Stimulated activated CD8-positive, alpha-beta memory T cell treated with anti-CD3 and anti-CD28 coated beads, Interleukin-2, amount 100 ng/mL, for 48 hours (primary cell): Measurements from ENCODE around the gene CDKAL1.
"Not testable (repeated sequence)": the region's sequence is repeated elsewhere in the genome, so short reads cannot be mapped to it uniquely, and the experiment has no call there.

Source experiments
- DNase-seq, 2 donors: peaks; one replicate each; pipeline ENCODE4 v3.0.0-alpha.2; 2020; ENCODE audit warnings: low read depth in 2 of 2

The CDKAL1 gene

DNA sequence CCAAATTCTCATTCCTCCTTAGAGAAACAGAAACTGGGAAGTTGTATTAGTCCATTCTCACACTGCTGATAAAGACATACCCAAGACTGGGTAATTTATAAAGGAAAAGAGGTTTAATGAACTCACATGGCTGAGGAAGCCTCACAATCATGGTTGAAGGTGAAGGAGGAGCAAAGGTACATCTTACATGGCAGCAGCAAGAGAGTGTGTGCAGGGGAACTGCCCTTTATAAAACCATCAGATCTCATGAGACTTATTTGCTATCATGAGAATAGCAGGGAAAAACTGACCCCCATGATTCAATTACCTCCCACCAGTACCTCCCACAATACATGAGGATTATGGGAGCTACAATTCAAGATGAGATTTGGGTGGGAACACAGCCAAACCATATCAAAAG, 720.2 kb downstream of the CDKAL1 start:
- not testable (repeated sequence) for DNase-seq

- DNase-seq = no peak
These were observed 721.9 kb downstream of the CDKAL1 start for GRCh38 chr6:21256197-21256596.

GRCh38 chr6:21257125-21257524, 722.9 kb downstream of the CDKAL1 start:
- DNase-seq = no peak

DNA sequence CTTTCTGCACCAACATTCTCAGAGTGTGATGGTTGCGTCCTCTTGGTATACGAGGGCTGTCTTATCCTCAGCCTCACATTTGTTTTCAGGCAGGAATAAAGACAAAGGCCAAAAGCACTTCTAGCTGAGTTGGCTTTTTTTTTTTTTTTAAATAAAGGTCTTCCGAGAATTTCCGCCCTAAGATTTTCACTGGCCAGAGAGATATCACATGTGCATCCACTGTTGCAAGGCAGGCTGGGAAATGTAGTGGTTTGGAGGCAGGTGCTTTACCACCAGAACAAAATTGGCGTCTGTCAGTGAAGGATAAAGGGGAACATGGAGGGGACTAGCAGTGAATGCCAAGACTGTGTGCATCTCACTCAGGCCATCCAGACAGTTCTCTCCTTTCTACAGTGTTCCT, 724.4 kb downstream of the CDKAL1 start:
- DNase-seq = no peak

GRCh38 chr6:21259660-21260059, 725.4 kb downstream of the CDKAL1 start:
- DNase-seq = no peak

- DNase-seq = no peak
These were observed 728.2 kb downstream of the CDKAL1 start for GRCh38 chr6:21262504-21262903.

DNA sequence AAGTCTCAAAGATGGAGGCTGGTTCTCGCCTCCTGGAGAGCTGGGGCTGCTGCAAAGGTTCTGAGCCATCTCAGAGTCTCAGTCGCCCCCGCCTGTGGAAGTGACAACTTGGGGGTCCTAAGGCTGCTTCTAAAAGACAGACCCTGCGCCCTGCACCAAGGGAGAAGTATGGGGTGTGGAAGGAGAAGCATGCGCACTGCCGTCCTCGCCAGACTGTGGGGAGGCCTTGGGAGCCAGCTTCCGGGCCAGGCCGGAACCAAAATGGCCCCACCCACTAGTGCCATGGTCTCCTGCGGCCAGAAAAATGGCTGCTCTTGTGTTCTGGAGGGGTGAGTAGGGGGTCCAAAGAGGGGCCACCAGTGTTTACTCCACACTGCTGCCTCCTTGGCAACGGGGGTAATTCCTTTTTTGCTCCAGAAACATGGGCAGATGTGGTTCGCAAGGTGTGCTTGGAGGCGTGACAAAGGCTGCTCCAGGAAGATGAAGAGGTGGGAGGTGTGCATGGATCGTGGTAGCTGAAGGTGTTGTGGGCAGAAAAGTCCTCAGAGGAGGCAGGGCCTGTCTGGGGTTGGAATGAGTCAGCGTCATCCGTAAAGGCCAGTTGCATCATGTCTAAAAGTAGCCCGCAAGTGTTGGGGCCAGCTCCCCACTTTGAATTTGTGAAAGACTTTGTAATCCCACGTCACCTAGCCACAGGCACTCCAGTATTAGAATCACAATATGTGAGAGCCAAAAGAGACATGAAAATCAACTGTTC, 729.5 kb downstream of the CDKAL1 start:
- DNase-seq = peak in 1 of 2 donors; percentile 3

- DNase-seq = no peak
These were observed 730.2 kb downstream of the CDKAL1 start for GRCh38 chr6:21264288-21265033.

DNA sequence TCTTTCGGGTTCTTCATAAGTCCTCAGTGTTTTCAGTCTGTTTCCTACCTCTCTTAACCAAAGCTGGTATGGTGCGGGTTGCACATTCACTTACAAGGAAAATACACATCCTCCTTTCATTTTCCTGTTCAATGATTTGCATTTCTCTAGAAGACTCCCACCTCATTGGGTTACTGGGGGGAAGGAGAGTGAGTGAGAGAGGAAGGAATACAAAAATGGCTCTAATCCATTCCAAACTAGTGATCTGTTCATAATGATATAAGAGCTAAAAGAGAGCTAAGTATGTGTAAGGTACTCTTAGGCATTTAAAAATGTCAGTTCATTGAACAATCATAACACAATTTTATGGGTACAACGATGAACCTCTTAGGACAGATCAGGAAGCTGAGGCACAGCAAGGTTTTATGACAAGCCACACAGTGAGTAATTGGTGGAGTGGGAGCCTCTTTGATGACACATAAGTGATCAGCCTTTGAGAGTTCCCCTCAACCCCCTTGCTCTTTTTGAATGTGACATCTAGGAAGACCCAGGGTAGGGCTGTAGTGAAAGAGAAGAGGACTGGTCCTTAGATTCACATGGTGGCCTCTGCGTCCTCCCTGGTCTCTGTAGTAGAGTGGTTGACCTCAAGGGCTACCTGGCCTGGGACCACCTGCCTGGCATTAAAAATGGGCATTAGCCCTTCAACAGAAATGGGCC, 730.9 kb downstream of the CDKAL1 start:
- no peak for DNase-seq

GRCh38 chr6:21265730-21266044, 731.4 kb downstream of the CDKAL1 start:
- DNase-seq = no peak

GRCh38 chr6:21270636-21271201, 736.5 kb downstream of the CDKAL1 start:
- no peak for DNase-seq

GRCh38 chr6:21271428-21272155, 737.3 kb downstream of the CDKAL1 start:
- no peak for DNase-seq

DNA sequence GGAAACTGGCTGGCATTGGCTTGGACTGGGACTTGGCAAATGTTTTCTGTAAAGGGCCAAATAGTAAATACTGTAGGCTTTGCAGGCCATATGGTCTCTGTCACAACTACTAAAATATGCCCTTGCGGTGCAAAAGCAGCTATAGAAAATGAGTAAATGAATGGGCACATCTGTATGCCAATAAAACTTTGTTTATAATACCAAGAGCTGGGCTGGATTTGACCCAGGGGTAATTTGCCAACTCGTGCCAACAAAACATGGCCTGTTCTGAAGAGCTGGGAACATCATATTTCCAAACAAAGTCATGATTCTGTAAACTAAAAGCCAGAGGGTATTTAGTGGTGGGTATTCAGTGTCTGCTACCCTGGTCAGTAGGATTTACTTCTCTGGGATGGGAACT, 739.2 kb downstream of the CDKAL1 start:
- DNase-seq = no peak

DNA sequence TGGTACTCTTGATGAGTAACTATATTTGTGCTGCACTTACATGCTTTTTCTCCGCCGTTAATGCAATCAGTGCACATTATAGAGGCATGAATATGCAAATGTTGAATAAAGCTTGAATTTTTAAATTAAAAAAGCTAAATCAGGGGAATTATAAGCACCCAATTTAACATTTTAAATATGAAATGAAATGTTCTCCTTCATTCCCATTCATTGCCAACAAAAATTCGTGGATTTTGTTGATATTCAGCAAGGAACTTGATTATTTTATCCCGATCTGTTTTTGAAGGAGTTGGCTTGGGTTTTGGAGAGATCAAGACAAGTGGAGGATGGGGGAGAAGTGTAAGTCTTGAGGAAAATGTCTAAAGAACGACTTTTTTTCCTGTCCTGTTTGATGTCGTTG, 740.6 kb downstream of the CDKAL1 start:
- no peak for DNase-seq

GRCh38 chr6:21277601-21278374, 743.5 kb downstream of the CDKAL1 start:
- DNase-seq = no peak

DNA sequence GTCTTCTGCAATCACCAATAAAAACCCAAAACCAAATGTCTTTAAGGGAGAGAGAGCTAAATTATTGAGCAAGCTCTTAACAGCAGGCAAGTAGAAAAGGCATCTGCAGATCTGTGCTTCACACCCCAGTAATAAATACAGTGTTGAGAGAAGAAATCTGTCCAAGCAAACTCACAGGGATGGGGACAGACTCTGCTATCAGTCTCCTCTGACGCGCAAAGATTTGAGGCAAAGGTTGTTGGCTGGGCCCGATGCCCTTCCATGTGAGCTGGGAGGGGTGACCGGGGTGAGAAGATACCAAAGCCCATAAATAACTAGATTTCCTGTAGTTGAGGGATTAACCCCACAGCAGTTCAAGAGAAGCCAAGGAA, 744.1 kb downstream of the CDKAL1 start:
- DNase-seq = no peak

GRCh38 chr6:21279619-21280018, 745.4 kb downstream of the CDKAL1 start:
- DNase-seq = no peak

GRCh38 chr6:21281366-21281765, 747.1 kb downstream of the CDKAL1 start:
- DNase-seq = no peak
